Muscle layer of duodenum (tissue), 2 donors: ENCODE data around the gene CFAP251.
"Not testable (repeated sequence)": the region's sequence is repeated elsewhere in the genome, so short reads cannot be mapped to it uniquely, and the experiment has no call there.

Source experiments
- H3K27ac ChIP-seq: one replicate; pipeline ENCODE4 v1.7.0; 2013; ENCODE audit warnings: mild to moderate bottlenecking, low read length
- H3K27me3 ChIP-seq: one replicate; pipeline ENCODE4 v1.7.0; 2013; ENCODE audit warnings: low read depth, mild to moderate bottlenecking, control low read depth, low read length
- H3K36me3 ChIP-seq, 2 donors: one replicate each; pipeline ENCODE4 v1.7.0; 2013; ENCODE audit warnings: low read length in 2 of 2, control low read depth in 1 of 2, mild to moderate bottlenecking in 1 of 2; ENCODE audit not compliant: insufficient read depth in 2 of 2, control insufficient read depth in 1 of 2
- H3K4me1 ChIP-seq, 2 donors: one replicate each; pipeline ENCODE4 v1.7.0; 2013; ENCODE audit warnings: low read length in 2 of 2, mild to moderate bottlenecking in 2 of 2, control low read depth in 1 of 2, moderate library complexity in 1 of 2; ENCODE audit not compliant: insufficient read depth in 2 of 2, control insufficient read depth in 1 of 2
- H3K4me3 ChIP-seq, 2 donors: one replicate each; pipeline ENCODE4 v1.7.0; 2013; ENCODE audit warnings: low read length in 2 of 2, low read depth in 1 of 2, mild to moderate bottlenecking in 1 of 2
- H3K9me3 ChIP-seq, 2 donors: one replicate each; pipeline ENCODE4 v1.7.0; 2013; ENCODE audit warnings: low read length in 2 of 2, control low read depth in 1 of 2, mild to moderate bottlenecking in 1 of 2; ENCODE audit not compliant: control insufficient read depth in 1 of 2
- donor health status: healthy.

The CFAP251 gene

DNA sequence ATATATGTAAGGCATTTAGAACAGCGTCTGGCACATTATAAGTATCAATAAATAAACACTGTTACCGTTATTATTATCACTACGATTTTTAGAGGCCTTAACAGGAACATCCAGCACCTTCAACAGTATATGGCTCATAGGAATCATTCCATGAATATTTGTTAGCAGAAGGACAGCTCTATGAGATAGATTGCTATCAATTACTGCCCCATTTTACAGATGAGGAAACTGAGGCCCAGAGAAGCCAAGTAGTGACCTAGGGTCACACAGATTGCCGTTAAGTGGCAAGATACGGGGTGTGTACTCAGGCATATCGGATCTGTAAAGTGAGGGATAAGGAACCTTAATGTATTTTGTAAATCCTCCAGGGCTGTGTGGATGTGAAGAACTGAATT is 30.3 kb upstream of the CFAP251 start:
- H3K27ac ChIP-seq: peak overlapping the region; percentile 56
- H3K27me3 ChIP-seq: no peaks in the 10 kb centered on the region
- H3K9me3 ChIP-seq: no peaks in the 10 kb centered on the region
- H3K4me1 ChIP-seq: peaks cover 13 to 20% of the 10 kb centered on the region in 2 donors
- H3K36me3 ChIP-seq: peaks cover 0 to 6% of the 10 kb centered on the region in 2 donors
- peak overlapping the region; percentile 92 for H3K4me3 ChIP-seq

DNA sequence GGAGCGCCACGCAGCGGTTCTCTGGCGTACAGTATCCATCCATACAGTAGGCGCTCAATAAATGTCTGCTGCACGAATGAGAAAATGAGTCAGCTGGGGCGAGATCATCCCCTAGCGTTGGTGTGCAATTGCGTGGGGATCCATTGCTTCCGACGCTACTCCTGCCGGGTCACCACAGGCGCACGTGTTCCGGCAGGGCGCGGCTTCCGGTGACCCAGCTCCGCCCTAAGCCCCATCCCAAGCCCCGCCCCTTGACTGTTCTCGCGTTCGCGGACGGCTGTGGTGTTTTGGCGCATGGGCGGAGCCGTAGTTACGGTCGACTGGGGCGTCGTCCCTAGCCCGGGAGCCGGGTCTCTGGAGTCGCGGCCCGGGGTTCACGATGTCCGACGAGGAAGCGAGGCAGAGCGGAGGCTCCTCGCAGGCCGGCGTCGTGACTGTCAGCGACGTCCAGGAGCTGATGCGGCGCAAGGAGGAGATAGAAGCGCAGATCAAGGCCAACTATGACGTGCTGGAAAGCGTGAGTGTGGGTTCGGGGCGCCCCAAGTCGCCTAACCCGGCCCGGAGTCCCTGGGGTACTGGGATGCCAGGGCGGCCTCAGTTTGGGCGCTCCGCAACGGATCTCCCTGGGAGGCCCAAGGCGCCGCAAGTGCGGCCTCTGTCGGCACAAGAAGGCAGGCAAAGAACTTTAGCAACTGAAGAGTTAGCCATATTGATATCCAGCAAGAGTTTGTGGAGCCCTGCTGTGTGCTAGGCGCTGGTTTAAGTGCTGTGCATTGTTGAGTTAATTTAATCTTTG is 29.7 kb upstream of the CFAP251 start, which contains the start of gene PSMD9:
Gene PSMD9, plus strand, starts transcription at position 313 of the 796 bp plus-strand sequence. Its CDS starts 67 bp downstream, at position 380.
- H3K4me1 ChIP-seq: peaks cover 13 to 22% of the 10 kb centered on the region in 2 donors
- peaks cover 0 to 12% of the 10 kb centered on the region in 2 donors for H3K36me3 ChIP-seq
- H3K9me3 ChIP-seq: no peaks in the 10 kb centered on the region
- H3K27ac ChIP-seq: peak within 1 kb of the TSS; percentile 90
- peak within 1 kb of the TSS; percentile 92 for H3K4me3 ChIP-seq
- no peaks in the 10 kb centered on the region for H3K27me3 ChIP-seq

DNA sequence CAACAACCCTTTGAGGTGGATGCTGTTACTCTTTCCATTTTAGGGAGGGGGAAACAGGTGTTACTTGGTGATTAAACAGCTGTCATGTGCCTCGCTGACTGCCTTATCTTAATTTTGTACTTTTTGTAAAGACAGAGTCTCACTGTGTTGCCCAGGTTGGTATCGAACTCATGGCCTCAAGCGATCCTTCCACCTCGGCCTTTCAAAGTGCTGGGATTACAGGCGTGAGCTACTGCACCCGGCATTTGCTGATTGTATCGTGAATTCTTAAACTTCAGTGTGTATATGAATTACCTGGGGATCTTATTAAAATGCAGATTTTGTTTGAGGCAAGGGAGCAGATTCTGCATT is 29.1 kb upstream of the CFAP251 start:
- Histone ChIP-seq H3K9me3 (no peaks in the 10 kb centered on the region), H3K27me3 (no peaks in the 10 kb centered on the region), H3K27ac (peak overlapping the region; percentile 90), H3K4me3 (peak overlapping the region; percentile 92), H3K36me3 (peaks cover 0 to 12% of the 10 kb centered on the region in 2 donors), H3K4me1 (peaks cover 18 to 28% of the 10 kb centered on the region in 2 donors)

DNA sequence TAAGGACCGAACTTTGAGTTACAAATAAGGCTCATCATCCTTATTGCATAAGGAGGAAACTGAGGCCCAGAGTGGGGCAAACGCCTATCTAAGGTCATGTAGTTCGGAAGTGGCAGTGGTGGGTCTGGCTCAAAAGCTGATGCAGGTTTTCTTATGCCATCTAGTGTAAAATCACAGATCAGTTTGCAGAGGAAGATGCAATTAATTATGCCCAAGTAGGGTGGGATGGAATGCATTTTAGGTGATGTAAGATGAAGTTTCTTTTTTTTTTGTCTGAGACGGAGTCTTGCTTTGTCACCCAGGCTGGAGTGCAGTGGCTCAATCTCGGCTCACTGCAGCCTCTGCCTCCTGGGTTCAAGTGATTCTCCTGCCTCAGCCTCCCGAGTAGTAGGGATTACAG is 28.7 kb upstream of the CFAP251 start:
- peaks cover 19 to 30% of the 10 kb centered on the region in 2 donors for H3K4me1 ChIP-seq
- peak overlapping the region; percentile 92 for H3K4me3 ChIP-seq
- not testable (repeated sequence) for H3K27me3 ChIP-seq, H3K9me3 ChIP-seq
- H3K36me3 ChIP-seq: peaks cover 0 to 14% of the 10 kb centered on the region in 2 donors
- peak overlapping the region; percentile 90 for H3K27ac ChIP-seq

DNA sequence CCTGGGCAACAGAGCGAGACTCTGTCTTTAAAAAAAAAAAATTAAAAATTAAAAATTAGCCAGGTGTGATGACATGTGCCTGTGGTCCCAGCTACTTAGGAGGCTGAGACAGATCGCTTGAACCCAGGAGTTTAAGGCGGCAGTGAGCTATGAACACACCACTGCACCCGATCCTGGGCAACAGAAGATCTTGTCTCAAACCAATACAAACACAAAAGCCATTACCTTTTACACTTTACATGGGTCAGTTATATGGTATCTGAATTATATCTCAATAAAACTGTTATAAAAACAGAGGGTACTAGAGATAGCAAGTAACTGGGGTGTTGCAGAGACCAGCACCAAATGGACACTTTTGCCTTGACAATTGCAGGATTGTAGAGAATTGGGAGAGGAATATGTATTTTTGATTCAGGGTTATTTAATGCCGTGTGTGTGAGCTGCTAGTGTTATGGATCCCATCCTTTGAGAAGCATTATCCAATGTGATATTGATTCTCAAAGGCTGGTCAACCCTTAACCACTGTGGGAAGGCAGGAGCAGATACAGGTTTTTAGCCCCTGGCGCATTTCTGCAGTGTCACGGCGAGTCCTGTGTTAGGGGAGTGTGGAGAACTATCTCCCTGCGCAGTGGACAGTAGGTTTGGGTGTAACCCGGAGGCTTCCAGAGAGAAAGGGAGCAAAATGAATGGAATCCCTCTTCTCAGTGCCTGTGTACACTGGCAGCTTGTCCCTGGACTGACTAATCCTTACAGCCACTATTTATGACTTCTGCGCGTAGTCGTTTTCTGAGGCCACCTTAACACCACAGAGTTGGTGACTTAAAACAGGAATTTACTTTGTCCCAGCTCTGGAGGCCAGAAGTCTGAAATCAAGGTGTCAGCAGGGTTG is 25.5 kb upstream of the CFAP251 start:
- H3K27ac ChIP-seq: no peak overlapping the region

DNA sequence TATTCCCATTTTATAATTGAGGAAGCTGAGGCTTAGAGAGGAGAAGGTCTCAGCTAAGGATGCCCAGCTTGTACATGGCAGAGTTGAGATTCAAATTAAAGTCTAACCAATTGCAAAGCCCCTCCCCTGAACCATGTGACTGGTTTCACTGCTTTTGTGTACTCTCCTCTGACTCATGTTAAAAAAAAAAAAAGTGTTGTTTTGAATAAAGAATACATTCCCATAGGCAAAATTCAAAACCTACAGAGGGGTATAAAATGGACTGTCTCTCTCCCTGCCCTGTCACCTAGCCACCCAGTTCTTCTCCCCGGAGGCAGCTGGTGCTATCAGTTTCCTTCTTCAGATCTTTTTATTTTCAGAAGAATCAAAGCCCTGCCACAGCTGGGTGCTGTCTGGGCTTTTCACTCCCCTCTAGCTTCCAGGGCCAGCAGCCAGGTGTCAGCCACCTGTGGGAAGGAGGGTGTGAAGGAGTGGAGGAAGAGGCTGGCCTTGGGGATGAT is 24.4 kb upstream of the CFAP251 start:
- H3K36me3 ChIP-seq: peaks cover 16 to 38% of the 10 kb centered on the region in 2 donors
- no peak overlapping the region for H3K27ac ChIP-seq
- H3K27me3 ChIP-seq: no peaks in the 10 kb centered on the region

More for the DNA sequence above, 25.5 kb upstream of the CFAP251 start:
- H3K27me3 ChIP-seq: no peaks in the 10 kb centered on the region
- no peak overlapping the region for H3K4me3 ChIP-seq
- H3K36me3 ChIP-seq: peaks cover 12 to 34% of the 10 kb centered on the region in 2 donors
- peaks cover 17 to 30% of the 10 kb centered on the region in 2 donors for H3K4me1 ChIP-seq
- H3K9me3 ChIP-seq: no peaks in the 10 kb centered on the region

DNA sequence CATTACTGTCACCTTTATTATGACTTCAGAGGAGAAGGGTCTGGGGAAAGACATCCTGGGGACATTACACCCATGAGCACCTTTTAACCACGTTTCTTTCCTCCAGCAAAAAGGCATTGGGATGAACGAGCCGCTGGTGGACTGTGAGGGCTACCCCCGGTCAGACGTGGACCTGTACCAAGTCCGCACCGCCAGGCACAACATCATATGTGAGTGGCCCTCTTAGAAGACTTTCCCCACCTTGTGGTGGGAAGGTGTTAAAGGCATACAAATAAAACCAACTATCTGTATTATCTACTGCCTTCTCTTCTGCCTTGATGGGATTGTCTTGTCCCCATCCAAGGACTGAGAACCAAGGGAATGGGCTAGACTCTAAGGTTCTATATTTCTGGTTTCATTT is 23.8 kb upstream of the CFAP251 start:
- no peaks in the 10 kb centered on the region for H3K9me3 ChIP-seq

More for the DNA sequence above, 24.4 kb upstream of the CFAP251 start:
- Histone ChIP-seq H3K4me3 (no peak overlapping the region), H3K9me3 (no peaks in the 10 kb centered on the region), H3K4me1 (peaks cover 13 to 26% of the 10 kb centered on the region in 2 donors)

DNA sequence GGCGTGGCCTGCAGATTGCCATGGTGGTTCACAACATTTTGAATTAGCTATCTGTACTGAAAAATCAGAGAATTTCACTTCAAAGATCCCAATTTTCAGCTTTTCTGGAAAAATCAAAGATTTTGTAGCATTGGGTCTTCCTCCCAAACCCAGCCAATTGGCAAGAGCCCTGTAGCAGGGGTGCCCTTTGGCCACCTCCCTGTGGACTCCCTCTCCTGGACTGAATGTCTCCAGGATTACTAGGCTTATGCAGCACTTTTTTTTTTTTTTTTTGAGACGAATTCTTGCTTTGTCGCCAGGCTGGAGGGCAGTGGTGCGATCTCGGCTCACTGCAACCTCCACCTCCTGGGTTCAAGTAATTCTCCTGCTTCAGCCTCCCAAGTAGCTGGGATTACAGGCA is 20.1 kb upstream of the CFAP251 start:
- Histone ChIP-seq H3K9me3 (no peaks in the 10 kb centered on the region), H3K4me1 (peaks cover 6 to 9% of the 10 kb centered on the region in 2 donors), H3K4me3 (no peak overlapping the region), H3K27ac (no peak overlapping the region), H3K27me3 (no peaks in the 10 kb centered on the region), H3K36me3 (peaks cover 43 to 72% of the 10 kb centered on the region in 2 donors)

More for the DNA sequence above, 23.8 kb upstream of the CFAP251 start:
- Histone ChIP-seq H3K27ac (no peak overlapping the region), H3K4me3 (no peak overlapping the region), H3K36me3 (peaks cover 20 to 45% of the 10 kb centered on the region in 2 donors), H3K4me1 (peaks cover 8 to 21% of the 10 kb centered on the region in 2 donors), H3K27me3 (no peaks in the 10 kb centered on the region)

DNA sequence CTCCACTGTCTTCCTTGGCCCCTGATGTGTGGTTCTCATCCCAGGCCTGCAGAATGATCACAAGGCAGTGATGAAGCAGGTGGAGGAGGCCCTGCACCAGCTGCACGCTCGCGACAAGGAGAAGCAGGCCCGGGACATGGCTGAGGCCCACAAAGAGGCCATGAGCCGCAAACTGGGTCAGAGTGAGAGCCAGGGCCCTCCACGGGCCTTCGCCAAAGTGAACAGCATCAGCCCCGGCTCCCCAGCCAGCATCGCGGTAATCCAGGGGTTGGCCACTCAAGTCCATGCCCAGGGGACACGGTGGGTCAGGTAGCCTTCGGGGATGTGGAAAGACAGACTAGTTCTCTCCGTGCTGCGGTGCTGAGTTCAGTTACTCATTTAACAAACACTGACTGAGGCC is 18.8 kb upstream of the CFAP251 start:
- Histone ChIP-seq H3K36me3 (peaks cover 50 to 75% of the 10 kb centered on the region in 2 donors), H3K4me1 (no peaks in the 10 kb centered on the region), H3K27ac (no peak overlapping the region), H3K27me3 (no peaks in the 10 kb centered on the region), H3K9me3 (no peaks in the 10 kb centered on the region), H3K4me3 (no peak overlapping the region)

DNA sequence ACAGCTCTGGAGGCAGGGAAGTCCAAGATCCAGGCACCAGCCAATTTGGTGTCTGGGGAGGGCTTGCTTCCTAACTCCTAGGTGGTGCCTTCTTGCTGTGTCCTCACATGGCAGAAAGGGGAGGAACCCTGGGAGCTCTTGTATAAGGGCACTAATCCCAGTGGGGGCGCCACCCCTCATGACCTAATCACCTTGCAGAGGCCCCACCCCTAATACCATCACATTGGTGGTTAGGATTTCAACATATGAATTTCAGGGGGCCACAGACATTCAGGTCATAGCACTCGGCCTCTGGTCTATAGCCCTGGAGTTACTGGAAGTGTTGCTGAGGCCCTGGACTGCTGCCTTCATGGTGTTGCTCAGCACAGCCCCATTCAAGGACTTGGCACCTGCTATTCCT is 15.2 kb upstream of the CFAP251 start:
- Histone ChIP-seq H3K27ac (no peak overlapping the region), H3K4me1 (no peaks in the 10 kb centered on the region), H3K36me3 (peaks cover 42 to 65% of the 10 kb centered on the region in 2 donors), H3K27me3 (no peaks in the 10 kb centered on the region), H3K4me3 (no peak overlapping the region), H3K9me3 (no peaks in the 10 kb centered on the region)

DNA sequence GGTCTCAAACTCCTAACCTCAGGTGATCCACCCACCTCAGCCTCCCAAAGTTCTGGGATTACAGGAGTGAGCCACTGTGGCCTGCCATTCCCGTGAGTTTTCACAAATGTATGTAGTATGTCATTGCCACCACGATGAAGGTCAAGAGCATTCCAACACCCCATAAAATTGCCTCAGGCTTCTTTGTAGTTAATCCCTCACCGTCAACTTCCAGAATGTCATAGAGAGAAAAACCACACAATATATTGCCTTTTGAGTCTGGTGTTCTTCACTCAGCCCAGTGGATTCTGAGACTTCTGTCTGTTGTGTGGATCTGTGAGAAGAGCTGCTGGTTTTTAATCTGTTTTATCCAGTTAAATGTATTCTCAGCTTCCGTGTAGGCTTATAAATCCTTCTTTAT is 12.6 kb upstream of the CFAP251 start:
- Histone ChIP-seq H3K4me1 (no peaks in the 10 kb centered on the region), H3K36me3 (peaks cover 36 to 62% of the 10 kb centered on the region in 2 donors), H3K9me3 (no peaks in the 10 kb centered on the region), H3K4me3 (no peak overlapping the region), H3K27ac (no peak overlapping the region), H3K27me3 (no peaks in the 10 kb centered on the region)
